Adipose tissue (tissue), 3 donors: ENCODE results near the gene PTPRM. TPM values are rescaled to one million over a fixed set of nuclear protein-coding genes. Genes with fewer than 3 reads are reported as not detected.

ENCODE experiments used
- H3K27ac ChIP-seq: one replicate; pipeline ENCODE4 v1.5.1; 2013; ENCODE audit warnings: low read depth, low read length
- WGBS, 3 donors: extraction: QIAGEN DNeasy Blood & Tissue Kit; methylation state at CpG; one replicate each; pipeline ENCODE4 v1.1.7; 2013; 5-methylcytosine and 5-hydroxymethylcytosine counted together
- polyA plus RNA-seq, 3 donors: library from polyadenylated mRNA; stranded (reverse); fragments of 200-250 nt; gene quantifications; one replicate each; pipeline ENCODE4 v1.2.3, GENCODE V29; 2013
- donor health status: healthy with polysubstance abuse.
- donor health status: Bipolar disorder and iron deficiency.
- donor health status: healthy.

The PTPRM gene
- polyA plus RNA-seq, 3 donors: 20.6 to 106 (median 88.9) TPM

DNA sequence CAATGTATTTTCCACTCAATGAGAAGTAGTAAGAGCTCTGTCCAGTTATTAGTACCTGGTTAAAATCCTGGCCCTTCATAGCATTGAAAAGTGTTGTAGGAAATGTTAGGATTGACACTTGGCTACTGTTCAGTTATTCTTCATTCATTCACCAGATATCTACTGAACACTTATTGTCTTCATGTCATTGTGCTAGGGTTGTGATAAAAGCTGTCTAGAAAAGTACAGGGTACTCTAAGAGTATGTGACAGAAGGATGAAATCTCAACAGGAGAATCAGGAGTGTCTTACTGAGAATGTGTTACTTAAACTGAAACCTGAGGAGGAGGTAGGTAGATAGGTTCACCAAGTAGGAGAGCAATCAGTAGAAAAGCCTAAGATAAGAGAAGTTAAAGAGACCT, 530.3 kb downstream of the PTPRM start:
- no peak overlapping the region for H3K27ac ChIP-seq

DNA sequence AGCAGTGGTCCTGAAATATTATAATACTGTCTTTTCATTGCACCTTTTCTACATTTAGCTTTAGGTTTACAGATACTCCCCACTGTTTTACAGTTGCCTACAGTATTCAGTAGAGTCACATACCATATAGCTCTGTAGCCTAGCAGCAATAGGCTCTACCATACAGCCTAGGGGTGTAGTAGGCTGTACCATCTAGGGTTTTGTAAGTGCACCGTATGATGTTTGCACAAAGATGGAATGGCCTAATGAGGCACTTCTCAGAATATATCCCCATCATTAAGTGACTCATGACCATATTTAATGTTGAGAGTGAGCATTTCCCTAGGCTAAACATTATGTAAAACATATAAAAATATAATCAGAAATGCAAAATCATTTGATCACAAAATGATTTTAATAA, 530.8 kb downstream of the PTPRM start:
- WGBS, 3 donors: 3 to 61% (median 8%) methylated on average over 1 of the region's 1 CpG
- H3K27ac ChIP-seq: no peak overlapping the region

DNA sequence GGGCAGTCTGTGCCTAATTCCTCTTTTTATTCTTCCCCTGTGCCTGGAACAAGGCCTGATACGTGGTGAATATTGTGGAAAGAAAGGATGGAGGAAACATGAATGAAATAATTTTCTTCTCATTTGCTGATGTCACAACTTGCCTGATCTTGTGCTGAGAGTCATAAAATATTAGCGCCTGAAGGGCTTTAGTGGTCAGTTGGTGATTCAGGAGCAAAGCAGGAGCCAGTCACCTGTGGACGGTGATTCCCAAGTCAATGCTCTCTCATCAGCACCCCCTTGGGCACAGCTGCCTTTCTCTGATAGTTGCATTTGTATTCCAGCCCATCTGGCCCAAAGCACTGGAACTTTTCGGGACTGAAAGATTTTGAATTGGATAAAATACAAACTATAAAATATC, 539.5 kb downstream of the PTPRM start:
- WGBS, 3 donors: 92 to 95% (median 94%) methylated on average over 4 of the region's 4 CpGs
- no peak overlapping the region for H3K27ac ChIP-seq

DNA sequence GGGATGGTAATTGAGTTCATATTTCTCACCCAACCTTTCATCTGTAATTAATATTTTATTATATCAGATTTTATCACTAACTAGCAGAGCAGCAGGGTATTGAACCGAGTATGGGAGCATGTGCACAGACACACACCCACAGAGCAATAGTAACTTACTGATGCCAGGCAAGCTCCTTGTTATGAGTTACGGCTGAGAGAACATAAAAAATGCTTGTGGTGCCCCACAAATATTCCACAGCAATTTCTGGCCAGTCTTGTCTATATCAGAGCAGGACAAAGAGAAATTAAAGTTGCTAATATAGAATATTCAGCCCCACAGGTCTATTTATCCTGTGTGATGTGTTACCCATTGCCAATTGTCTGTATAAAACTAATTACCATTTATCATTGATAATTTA, 540.3 kb downstream of the PTPRM start:
- WGBS, 3 donors: 88 to 95% (median 91%) methylated on average over 2 of the region's 2 CpGs
- no peak overlapping the region for H3K27ac ChIP-seq

DNA sequence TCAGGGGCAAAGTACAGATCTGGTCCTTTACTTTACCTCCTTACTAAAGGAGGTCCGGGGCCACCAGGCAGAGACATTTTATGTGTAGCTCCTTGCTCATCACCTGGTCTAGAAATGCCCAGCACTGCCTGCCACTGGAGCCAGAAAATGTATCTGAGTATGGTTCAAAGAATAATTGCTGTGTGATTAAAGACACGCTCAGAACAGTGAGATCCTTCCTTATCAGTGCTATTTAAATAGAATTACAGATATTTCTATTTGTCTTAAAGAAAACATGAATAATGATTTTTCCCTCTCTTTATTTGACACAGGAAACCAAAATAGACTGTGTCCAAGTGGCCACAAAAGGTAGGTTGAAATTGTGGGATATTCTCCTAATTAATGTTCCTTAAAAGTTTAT, 547.4 kb downstream of the PTPRM start:
- no peak overlapping the region for H3K27ac ChIP-seq
- WGBS, 3 donors: 43 to 90% (median 87%) methylated on average over 2 of the region's 2 CpGs

DNA sequence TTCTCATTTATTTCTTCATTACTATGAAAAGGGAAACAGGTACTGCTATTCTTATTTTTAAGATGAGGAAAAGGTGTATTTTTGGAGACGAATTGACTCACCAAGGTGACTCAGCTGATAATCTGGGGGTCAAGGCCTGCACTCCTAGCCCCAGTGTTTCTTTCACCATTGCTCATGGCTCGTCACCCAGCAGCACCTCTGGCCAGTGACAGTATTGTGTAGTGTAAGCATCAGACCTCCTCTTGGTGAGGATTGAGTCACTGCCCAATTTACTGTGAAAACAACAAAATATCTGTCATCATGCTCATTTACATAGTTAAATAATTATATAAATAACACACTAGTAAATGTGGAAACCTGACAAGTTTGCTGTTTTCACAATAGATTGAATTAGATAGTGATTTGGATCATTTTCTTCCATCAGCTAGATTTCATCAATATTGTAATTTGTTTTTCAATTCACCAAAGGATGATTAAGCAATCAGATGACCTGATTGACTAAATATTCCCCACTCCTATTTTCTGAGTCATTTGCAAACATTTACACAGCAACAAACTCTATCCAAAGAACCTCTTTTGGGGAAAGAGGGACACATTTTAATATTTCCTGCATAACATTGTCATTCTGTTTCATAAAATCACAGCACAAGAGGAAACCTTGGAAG, 549.4 kb downstream of the PTPRM start:
- 83 to 97% (median 89%) methylated on average over 2 of the region's 2 CpGs for WGBS, 3 donors
- H3K27ac ChIP-seq: no peak overlapping the region

DNA sequence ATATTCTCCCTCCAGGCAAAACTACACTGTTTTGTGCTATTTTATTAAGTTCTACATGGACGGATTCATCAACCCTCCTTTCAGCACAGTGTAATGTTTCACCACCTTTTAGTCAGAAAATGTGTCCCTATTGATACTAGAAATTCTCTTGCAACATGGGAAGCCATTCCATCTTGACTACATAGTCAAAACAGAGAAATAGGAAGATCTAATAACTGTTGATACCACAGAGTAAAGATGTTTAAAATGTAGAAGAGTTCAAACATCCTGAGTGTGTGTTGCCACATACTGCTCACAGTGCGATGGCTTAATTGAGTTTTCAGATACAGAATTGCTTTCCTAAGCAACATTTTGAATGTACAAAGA, 549.9 kb downstream of the PTPRM start:
- WGBS, 3 donors: 81 to 94% (median 86%) methylated on average over 2 of the region's 2 CpGs
- H3K27ac ChIP-seq: no peak overlapping the region

DNA sequence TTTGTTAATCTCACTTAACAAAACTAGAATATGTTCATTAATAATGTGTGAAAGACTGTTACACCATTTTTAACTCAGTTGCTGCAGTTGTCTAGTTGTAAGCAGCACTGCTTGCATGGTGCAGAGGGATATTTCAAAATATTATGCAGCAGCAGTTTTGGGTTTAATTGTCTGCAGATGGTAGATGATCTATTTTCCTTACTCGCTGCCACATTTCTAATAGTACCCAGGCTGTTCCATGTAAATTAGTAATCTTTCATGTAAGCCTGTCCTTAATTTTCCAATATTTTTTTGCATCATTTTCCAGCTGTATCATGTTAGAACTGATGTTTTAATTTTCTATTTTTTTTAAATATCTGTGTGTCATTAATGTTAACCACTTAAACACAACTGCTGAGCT, 554.0 kb downstream of the PTPRM start:
- 84 to 94% (median 85%) methylated on average over 1 of the region's 1 CpG for WGBS, 3 donors
- no peak overlapping the region for H3K27ac ChIP-seq

DNA sequence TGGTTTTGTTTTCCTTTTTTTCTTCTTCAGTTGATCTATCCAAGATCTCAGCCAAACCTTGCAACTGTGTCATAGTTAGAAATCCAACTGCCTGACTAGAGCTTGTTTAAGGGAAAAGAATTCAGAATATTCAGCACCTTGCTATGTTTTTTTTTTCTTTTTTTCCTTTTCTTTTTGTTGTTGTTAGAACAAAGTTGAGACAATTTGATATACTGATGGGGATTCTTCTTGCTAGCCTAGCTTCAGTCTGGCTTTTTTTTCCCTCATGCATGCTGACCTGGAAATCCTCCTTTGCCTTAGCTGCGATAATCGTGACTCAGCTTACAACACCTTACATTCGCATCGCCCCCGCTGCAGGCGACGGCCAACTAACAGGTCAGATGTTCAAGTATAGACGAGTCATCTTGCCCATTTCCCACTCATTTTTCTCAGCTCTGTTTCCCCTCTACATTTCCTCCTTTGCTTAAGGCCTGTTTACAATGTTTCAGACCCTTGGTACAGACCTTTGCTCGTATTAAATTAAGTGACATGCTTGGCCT, 554.9 kb downstream of the PTPRM start:
- no peak overlapping the region for H3K27ac ChIP-seq
- 89 to 91% (median 90%) methylated on average over 9 of the region's 9 CpGs for WGBS, 3 donors

DNA sequence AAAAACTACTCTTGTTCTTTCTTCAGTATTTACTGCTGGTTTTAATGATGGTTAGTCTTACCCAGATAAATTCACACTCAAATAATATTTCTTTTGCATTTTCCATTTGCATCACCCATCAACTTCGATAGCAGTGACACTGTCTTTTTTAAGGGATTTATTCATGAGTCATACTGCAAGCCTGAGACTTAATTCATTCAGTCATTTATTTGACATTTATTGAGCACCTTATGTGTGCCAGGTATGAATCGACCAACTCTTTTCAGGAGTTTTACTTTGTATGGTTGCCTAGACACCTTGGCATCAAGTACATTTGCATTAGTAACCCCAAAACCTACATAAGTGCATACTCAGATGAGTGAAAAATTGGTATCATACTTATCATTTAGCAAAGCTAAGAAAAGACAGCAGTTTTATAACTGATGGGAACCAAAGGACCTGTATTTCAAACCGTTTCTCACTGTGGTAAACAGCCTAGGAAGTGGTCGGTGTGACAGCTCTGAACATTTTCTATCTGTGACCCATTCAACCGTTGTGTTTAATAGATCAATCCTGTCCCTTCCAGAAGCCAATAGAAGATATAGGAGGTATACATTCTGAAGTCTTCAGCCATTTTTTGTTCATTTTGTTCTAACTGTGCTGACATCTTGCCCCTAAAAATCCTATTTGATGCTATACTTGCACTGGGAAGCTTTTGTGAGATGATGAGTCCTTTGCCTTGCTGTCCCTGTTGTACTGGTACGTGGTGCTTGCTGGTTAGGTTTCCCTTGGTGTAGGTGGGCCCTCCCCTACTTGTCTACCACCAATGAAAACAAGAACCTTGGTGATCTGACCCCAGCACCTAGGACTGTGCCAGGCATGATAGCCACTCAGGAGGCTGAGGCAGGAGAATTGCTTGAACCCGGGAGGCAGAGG, 557.4 kb downstream of the PTPRM start:
- WGBS, 3 donors: 65 to 75% (median 74%) methylated on average over 7 of the region's 7 CpGs

DNA sequence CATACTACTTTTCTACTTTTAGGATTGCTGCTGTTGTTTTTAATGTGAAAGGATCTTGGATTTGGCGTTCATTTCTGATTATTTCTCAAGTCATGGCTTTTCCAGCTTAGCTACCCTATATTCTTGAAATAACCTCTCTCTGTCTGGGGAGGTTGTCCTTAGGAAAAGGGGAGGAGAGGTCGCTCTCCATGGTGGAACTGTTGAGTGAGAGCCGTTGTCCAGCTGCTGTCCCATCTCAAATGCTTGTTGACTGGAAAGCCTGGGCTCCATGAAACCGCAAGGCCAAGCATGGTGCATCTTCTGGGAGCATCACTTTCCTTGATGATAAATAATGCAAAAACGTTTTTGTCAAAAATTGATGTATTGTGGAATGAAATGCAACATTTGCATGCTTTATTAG, 563.0 kb downstream of the PTPRM start:
- WGBS, 3 donors: 84 to 87% (median 84%) methylated on average over 5 of the region's 5 CpGs
- no peak overlapping the region for H3K27ac ChIP-seq

More for the DNA sequence above, 557.4 kb downstream of the PTPRM start:
- no peak overlapping the region for H3K27ac ChIP-seq

DNA sequence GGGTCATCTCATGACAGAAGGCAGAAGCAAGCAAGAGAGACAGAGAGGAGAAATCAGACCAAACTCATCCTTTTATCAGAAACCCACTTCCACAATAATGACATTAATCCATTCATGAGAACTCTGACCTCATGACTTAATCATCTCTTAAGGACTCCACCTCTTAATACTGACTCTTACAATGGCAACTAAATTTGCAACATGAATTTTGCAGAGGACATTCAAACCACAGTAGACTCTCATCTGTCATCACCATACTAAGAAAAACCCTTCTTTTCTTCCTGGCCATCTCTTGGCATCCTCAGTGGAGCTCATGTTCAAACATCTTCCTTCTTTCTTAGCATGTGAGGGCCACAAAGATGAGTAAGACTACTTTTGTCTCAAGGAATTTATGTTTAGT, 565.9 kb downstream of the PTPRM start:
- no peak overlapping the region for H3K27ac ChIP-seq

DNA sequence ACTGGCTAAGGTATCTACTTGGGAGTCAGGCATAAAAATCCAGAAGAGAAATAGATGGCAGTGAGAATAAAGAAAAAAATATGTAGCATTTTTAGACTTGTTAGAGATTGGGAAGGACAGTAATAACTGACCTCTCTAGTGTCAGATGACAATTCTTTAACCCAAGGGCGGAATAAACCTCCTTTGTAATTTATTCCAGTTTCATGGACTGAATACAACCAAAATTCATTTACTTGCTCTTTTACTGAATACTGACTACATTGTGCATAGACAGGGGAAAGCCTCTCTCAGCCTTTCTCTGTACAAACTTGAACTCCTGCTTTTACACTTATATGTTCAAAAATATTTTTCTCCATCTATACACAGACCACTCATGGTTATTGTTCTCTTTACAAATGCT, 566.8 kb downstream of the PTPRM start:
- 88 to 100% (median 94%) methylated on average over 1 of the region's 1 CpG for WGBS, 3 donors
- no peak overlapping the region for H3K27ac ChIP-seq

DNA sequence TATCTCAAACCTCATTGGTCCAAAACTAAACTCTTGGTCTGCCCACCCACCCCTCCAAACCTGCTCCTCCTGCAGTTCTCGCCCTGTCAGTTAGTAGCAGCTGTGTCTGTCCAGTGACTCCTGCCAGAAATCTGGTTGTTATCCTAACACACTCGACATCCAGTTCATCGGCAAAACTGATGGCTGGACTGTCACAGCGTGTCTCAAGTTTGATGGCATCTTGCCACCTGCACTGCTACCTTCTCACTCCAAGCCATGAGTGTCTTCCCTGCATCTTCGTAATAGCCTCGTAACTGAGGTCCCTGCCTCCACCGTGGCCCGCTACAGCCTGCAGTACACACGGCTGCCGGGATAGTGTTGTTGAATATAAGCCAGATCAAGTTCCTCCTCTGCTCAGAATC, 572.0 kb downstream of the PTPRM start:
- 48 to 70% (median 60%) methylated on average over 10 of the region's 10 CpGs for WGBS, 3 donors
- no peak overlapping the region for H3K27ac ChIP-seq

DNA sequence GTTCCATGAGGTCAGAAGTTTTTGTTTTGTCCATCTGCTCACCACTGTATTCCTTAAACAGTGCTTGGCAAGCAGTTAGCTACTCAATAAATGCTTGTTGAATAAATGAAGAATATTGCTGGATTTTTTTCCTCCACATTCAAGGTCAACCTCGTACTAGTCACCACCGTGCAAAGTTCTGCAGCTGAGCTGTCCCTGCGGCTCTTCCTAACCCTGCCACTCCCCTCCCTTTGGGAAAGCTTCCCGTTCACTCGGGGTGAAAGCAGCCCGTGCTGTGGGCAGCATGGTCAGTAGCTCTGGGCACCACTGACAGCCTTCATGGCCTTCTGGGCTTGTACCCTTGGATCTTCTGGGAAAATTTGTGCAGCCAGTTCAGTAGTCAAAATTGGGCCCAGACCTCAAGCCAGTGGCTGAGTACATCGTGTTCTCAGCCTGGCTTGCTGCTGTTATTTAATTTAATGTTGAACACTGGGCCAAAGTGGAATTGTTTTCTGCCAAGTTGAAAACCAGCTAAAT, 572.8 kb downstream of the PTPRM start:
- H3K27ac ChIP-seq: peak overlapping the region; percentile 9
- WGBS, 3 donors: 49 to 71% (median 62%) methylated on average over 7 of the region's 7 CpGs

DNA sequence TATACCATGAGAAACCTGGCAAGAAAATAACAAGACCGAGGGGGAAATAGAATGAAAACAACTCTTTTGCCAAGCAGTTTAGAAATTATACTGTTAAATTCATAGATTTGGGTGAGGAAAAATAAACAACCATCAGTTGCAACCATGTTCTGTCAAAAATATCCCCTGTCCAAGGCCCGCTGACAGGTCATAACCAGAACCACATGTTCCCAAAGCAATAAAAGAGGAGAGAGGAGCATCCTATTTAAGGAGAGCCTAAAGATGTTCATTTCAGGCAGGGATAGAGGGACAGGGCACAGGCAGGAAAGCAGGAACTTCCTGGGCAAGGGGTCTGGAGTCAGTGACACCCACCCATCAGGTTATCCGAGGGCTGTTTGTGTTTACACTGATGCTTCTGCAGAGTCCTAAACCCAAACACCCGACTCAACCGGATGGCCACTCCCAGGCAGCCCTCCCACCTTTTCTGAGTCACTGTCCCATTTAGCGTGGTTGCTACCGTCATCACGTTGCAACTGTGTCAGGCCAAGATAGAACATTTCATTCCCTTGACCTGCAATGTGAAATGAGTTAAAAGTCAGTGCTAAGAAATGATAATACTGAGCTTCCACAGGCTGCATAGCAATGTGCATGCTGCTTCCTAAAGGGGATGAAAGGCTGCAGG, 573.9 kb downstream of the PTPRM start:
- 68 to 89% (median 71%) methylated on average over 8 of the region's 8 CpGs for WGBS, 3 donors

DNA sequence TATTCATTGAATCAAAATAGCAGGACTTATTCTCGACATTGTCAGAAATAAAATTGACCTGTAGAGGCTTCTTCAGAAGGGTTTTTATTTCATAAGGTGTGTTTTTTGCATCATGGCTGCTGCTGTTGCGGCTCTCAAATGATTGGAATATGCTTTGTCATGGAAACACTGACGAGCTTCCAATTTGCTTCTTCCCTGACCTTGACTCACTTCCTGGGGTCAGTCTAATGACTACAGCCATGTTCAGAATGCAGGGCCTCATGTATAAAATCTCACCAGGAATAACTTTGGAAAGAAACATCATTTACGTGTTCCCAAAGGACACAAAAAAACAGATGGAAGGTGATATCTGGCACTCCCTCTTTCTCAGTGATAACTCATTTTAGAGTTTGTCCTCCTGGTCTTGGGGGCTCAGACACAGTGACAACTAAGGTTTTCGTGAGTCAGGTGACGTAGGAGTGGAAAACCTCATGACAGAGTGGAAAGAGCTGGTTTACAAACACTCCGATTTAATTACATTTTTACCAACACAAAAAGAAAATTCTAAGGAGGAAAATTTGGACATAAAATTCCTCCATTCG, 575.1 kb downstream of the PTPRM start:
- H3K27ac ChIP-seq: no peak overlapping the region
- 63 to 79% (median 65%) methylated on average over 8 of the region's 8 CpGs for WGBS, 3 donors

More for the DNA sequence above, 573.9 kb downstream of the PTPRM start:
- H3K27ac ChIP-seq: no peak overlapping the region

DNA sequence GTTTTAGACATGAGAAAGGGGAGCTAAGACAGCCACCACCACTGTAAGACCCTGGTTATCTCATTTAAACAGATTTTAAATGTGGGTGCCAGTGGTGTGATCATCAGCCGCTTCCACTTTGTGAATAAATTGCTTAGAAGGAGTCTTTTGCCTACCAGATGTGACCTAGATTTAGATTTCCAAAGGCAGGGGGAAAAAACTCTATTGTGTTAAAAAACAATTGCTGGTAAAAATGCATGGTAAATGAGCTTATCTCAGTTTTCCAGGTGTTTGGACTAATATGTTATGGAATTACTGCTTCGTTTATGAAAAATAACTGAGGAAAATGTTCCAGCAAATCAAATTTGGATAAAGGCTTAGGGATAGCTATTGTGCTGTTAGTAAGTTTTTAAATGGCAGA, 575.8 kb downstream of the PTPRM start:
- 64 to 88% (median 73%) methylated on average over 2 of the region's 2 CpGs for WGBS, 3 donors
- H3K27ac ChIP-seq: no peak overlapping the region

DNA sequence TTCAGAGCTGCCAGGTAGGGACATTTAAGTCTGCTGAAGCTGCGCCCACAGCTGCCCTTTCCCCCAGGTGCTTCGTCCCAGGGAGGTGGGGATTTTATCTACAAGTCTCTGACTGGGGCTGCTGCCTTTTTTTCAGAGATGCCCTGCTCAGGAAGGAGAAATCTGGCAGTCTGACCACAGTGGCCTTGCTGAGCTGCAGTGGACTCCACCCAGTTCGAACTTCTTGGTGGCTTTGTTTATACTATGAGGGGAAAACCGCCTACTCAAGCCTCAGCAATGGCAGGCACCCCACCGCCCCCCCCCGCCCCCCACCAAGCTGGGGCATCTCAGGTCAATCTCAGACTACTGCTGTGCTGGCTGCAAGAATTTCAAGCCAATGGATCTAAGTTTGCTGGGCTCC, 584.1 kb downstream of the PTPRM start:
- 68 to 89% (median 84%) methylated on average over 6 of the region's 6 CpGs for WGBS, 3 donors

More for the DNA sequence above, 584.1 kb downstream of the PTPRM start:
- no peak overlapping the region for H3K27ac ChIP-seq
